Measurements from ENCODE around the gene GALK2.

DNA sequence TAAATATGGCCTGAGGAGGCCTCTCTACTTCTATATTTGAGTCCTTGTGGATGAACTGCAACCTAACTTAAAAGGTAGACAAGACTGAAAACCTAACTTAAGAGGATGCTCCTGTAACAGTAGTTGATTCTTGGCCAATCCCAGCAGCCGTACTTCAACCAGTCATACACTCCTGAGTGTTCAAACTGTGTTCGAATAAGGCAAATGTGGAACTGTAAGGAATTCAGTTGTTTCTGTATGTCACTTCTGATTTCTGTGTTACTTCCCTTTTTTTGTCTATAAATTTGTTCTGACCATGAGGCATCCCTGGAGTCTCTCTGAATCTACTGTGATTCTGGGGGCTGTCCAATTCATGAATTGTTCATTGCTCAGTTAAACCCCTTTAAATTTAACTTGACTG lies 20.5 kb downstream of the GALK2 start:
- TF ChIP-seq, protein P1, sequence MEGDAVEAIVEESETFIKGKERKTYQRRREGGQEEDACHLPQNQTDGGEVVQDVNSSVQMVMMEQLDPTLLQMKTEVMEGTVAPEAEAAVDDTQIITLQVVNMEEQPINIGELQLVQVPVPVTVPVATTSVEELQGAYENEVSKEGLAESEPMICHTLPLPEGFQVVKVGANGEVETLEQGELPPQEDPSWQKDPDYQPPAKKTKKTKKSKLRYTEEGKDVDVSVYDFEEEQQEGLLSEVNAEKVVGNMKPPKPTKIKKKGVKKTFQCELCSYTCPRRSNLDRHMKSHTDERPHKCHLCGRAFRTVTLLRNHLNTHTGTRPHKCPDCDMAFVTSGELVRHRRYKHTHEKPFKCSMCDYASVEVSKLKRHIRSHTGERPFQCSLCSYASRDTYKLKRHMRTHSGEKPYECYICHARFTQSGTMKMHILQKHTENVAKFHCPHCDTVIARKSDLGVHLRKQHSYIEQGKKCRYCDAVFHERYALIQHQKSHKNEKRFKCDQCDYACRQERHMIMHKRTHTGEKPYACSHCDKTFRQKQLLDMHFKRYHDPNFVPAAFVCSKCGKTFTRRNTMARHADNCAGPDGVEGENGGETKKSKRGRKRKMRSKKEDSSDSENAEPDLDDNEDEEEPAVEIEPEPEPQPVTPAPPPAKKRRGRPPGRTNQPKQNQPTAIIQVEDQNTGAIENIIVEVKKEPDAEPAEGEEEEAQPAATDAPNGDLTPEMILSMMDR (IDR thresholded peaks at IDR 0.05) = no peak
- TF ChIP-seq POLR2A (IDR thresholded peaks at IDR 0.05) = no peak

Measured in breast epithelium (tissue), 3 donors.